SW480 (cell line): Measurements from ENCODE around the gene XRCC5.
"Not testable (repeated sequence)": the region's sequence is repeated elsewhere in the genome, so short reads cannot be mapped to it uniquely, and the experiment has no call there.

Experiments
- DNase-seq: peaks from one replicate; pipeline ENCODE4 v3.0.0-alpha.2; 2016; ENCODE audit warnings: low spot score

XRCC5 gene

DNA sequence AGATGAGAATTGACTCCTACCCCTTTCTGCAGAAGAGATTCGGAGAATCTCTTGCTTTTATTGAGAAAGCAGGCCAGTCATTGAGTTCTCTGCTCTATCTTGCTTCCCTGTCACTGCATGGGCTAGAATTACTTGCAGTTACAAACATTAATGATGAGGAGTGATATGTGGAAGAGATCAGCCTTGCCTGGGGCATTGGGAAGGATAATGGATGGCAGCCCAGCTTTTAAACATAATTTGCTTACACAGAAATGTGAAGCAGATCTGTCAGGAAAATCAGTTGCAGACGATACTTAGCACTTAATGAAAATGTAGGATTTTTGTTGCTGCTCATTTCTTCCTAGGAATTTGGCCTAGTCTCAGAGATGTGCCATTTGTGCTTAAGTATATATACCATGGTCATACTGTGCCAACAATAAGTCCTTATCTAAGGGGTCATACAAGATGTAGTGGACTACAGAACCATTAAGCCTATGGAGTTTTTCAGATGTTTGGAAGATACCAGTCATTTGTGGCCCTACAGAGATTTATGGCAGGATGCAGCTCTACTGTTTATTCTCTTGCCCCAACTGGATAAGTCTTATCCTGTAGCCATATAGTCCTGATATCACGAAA lies 92.7 kb downstream of the XRCC5 start:
- no peak for DNase-seq

DNA sequence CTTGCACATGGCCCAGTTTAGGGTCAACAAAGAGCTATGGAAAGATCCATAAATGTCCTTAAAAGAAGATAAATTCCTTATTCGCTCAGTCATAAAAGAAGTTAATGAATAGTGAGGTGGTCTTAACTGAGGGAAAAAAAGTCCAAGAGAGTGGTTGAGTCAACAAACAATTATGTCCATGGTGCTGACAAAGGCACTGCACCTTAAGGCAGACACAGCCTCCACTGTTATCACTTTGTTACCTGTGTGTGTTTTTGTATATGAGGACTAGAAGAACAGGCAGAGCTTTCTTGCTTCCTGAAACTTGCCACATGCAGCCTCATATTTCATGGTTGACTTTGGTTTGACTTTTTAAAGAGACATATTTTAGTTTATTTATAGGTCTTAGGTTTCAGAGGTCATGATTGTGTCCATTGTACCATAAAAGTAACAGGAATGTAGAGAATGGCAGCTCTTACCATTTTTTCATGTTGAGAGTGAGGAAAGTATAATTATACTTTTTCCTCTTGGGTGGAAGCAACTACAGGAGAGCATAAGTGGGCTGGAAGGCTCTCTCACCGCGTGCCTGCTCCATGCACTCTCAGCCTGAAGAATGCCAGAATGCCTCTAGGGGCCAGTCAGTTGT lies 93.6 kb downstream of the XRCC5 start:
- DNase-seq = no peak

DNA sequence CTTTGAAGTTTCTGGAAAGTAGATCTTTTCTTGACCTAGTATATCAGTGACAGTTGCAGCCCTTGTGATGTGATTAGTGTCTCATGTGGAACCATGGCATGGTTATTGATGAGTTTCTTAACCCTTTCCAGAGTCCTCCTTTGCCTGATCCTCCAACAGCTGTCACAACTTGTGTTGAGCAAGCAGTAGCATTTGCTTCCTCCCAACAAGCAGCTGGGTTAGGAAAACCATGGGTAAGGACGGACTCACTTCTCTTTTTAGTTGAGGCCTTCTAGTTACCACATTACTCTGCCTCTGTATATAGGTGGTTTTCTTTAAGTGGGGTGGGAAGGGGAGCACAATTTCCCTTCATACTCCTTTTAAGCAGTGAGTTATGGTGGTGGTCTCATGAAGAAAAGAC lies 96.3 kb downstream of the XRCC5 start:
- DNase-seq = no peak

DNA sequence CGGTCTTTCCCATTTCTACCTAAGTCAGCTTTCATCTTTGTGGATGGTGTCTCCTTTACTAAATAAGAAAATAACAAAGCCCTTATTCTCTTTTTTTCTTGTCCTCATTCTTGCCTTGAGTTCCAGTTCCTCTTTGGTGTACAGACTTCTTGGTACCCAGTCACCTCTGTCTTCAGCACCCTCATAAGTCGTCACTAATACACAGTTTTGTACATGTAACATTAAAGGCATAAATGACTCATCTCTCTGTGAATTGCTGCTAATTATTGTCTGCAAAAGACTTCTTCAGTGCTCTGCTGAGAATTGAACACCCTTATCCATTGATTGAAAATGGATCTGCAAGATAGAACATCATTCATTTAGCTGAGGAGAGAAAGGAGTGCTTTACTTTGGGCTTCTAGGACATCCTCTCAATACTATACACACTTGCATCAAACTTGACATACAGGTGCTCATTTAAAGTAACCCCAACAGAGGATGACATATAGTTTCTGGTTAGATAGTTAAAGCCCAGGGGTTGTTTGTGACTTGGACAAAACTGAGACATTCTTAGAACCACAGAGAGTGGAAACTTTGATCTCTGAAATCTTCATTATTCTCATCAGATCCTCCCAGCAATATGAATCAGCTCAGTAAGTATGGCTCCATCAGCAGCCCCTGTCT lies 97.0 kb downstream of the XRCC5 start:
- no peak for DNase-seq

DNA sequence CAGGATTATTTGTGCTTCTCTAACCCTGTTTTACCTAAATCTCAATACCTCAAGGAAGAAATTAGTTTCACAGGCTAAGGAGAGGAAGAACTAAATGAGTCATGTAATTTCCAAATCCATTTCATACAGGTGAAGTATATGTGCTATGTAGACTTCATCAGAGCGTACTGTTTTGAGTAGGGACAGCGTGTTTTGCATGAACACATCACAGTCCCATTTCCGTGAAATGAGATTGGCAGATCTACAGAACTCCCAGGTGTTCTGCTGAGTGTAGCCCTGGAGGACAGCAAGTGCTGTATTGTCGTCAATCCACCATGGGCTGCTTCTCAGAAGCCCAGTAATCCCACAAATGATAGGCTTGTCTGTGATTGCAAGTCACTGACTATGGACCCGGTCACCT lies 97.7 kb downstream of the XRCC5 start:
- DNase-seq = no peak

DNA sequence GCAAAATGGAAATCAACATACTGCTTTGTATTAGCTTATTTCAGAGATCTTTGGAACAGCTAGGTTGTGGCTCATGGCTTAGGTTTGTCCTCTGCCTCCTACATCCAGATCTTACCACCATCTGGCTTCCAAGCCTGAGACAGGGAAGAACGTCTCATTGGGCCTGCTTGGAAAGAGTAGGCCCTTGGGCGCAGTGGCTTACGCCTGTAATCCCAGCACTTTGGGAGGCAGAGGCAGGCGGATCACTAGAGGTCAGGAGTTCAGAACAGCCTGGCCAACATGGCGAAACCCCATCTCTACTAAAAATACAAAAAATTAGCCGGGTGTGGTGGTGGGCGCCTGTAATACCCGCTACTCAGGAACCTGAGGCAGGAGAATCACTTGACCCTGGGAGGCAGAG lies 99.5 kb downstream of the XRCC5 start:
- DNase-seq = not testable (repeated sequence)

DNA sequence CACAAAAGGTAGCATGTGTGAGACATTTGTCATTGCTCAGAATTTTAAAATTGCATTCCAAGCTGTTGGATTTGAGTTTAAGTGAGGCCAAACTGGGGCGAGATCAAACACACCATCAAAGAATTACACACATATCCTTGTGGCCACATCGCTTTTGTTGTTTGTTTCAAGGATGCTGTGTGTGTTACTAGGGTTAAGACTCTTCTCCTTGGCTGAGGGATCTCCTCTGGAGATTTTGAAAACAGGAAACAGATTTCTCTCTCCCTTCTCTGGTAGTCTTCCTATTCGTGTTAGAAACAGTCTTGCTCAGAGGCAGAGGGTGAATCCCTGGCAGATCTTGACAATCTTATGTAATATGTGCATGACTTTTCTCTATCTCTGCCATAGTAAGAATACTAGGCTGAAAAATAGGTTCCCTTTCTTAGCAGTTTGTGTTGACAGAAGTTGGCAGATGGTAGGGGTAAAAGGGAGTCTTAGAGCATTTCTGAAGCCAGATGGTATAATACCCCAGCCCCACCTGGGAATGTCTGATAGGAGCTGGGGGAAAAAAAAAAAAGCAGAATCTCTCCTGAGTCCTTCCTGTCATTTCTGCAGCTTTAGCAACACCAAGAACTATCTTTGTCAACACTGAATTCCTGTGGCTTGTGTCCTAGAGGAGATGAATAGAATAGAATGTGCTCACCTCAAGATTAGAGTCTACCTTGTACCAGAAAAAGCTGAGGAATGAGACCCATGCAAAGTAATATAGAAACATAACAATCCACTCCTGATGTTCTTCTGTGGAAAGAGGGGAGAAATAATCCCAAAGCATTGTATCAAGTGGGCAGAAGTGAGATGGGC lies 101.8 kb downstream of the XRCC5 start:
- DNase-seq = peak; percentile 63

DNA sequence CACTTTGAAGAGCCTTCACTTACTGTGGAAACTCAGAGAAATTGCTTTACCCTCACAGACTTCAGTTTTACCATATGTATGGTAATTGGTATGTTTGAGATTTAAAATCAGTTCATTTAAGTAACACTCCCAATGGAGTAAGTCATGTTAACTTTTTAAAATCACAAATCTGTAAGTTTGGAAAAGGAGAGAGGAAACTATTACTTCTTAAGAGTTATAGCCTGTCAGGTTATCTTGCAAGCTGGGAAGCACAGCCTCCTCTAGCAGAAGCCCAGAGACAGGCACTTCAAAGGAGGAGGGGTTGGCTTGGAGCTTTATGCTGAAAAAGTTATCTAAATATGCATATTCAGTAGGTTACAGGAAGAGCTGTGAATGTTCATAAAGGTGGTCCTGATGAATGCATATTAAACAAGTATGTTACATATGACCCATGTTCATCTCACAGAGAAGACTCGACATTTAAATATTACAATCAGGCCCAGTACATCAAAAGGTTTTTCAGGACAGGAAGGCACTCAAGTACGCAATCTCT lies 102.5 kb downstream of the XRCC5 start:
- no peak for DNase-seq

DNA sequence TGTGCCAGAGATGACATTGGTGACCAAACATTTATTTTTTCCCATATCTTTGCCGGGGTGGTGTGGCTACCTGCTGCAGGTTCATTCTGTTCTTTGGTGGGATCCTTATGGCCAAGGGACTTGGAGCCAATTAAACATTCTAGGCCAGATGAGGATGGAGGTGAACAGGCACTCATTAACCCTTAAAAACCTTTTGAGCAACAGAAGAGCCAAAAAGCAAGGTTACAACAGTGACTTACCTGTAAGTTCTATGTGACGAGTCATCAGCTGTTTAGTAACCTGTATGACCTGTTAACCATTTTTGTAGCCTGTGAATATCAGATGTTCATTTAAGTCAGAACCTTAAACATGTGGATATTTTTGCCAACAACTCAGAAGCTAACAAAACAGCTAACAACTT lies 105.6 kb downstream of the XRCC5 start:
- no peak for DNase-seq

DNA sequence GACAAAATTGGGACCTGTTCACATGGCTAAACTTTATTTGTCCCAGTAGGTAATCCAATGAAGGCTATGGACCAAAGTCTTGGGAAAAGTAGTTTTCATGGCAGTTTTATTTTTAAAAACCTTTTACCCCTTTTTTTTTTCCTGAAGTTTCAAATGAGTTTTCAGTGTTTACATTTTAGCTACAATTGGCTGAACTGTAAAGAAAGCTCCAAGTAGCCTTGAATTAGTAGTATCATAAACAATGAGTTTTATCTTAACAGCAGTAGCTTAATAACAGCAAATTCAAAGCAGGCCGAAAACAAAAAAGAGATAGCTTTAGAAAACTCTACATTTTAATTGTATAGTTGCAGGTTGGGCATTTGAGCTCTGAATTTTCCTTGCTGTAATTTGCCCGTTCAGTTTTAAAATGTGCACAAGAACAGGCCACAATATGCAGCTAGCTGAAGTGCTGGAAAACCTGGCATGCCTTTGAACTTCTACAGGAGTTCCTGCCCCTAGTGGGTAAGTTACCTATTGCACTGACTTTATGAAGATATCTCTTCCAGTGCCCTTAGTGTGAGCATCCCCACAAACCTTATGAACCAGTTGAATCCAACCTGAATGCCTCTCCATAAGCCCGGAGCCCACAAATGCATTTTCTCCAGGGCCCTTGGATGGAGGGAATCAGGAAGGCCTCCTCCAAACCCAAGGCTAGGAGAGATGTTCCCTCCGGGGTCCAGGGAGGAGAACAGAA lies 106.7 kb downstream of the XRCC5 start:
- DNase-seq = peak; percentile 52

DNA sequence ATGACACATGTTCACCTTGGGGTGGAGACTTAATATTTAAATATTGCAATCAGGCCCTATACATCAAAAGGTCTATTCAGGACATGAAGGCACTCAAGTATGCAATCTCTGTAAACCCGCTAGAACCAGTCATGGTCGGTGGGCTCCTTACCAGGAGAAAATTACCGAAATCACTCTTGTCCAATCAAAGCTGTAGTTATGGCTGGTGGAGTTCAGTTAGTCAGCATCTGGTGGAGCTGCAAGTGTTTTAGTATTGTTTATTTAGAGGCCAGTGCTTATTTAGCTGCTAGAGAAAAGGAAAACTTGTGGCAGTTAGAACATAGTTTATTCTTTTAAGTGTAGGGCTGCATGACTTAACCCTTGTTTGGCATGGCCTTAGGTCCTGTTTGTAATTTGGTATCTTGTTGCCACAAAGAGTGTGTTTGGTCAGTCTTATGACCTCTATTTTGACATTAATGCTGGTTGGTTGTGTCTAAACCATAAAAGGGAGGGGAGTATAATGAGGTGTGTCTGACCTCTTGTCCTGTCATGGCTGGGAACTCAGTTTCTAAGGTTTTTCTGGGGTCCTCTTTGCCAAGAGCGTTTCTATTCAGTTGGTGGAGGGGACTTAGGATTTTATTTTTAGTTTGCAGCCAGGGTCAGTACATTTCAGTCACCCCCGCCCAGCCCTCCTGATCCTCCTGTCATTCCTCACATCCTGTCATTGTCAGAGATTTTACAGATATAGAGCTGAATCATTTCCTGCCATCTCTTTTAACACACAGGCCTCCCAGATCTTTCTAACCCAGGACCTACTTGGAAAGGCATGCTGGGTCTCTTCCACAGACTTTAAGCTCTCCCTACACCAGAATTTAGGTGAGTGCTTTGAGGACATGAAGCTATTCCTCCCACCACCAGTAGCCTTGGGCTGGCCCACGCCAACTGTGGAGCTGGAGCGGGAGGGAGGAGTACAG lies 108.1 kb downstream of the XRCC5 start:
- DNase-seq = peak; percentile 71

DNA sequence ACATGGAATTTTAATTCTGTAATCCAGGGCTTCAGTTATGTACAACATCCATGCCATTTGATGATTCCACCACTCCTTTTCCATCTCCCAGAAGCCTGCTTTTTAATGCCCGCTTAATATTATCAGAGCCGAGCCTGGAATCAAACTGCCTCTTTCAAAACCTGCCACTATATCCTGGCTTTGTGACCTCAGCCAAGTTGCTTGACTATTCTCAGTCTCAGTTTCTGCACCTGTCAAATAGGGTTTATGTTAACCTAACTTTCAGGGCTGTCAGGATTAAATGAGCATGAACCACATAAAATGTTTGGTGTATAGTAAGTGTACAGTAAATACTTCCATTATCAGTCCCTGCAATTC lies 108.7 kb downstream of the XRCC5 start:
- DNase-seq = no peak

DNA sequence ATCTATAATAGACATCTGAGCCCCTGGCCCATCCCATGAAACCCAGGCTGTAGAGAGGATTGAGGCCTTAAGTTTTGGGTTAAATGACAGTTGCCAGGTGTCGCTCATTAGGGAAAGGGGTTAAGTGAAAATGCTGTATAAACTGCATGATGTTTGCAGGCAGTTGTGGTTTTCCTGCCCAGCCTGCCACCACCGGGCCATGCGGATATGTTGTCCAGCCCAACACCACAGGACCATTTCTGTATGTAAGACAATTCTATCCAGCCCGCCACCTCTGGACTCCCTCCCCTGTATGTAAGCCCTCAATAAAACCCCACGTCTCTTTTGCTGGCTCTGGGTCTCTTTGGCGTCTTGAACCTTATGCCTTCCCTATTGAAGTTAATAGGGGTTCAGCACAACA lies 110.7 kb downstream of the XRCC5 start:
- no peak for DNase-seq

DNA sequence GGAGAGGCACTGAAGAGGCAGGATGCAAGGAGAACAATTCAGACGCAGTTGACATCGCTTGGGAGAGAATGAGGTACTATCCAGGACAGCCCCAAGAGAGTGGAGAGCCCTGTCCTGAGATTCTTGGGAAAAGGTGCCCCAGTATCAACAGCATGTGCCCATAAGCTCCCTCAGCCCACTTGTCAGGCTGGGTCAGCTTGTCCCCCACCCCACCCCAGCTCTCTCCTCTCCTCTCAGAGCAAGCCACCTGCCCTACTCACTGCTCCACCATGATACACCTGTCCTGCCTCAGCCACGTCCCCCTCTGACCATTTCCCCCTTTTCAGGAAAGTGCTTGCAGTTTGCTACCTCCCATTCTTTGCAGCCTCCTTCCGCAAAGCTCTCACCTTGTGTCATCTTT lies 111.8 kb downstream of the XRCC5 start:
- no peak for DNase-seq

DNA sequence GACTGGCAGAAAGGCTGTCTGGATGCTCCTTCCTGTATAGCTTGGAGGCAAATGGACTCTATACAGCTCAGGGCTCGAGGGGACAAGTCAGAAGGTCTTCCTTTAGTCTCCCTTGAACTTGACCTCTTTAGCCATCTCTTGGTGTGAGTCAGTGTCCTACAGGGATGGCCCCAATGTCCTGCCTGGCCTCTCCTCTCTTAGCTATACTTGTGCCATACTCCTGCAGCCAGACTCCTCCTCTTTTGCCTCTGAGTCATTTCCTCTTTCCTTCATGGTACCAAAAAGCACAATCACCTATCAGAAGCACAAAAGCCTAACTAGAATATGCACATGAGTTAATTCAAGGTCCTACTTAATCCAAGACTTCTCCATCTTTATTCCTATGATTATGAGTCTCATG lies 112.7 kb downstream of the XRCC5 start:
- DNase-seq = peak; percentile 22

DNA sequence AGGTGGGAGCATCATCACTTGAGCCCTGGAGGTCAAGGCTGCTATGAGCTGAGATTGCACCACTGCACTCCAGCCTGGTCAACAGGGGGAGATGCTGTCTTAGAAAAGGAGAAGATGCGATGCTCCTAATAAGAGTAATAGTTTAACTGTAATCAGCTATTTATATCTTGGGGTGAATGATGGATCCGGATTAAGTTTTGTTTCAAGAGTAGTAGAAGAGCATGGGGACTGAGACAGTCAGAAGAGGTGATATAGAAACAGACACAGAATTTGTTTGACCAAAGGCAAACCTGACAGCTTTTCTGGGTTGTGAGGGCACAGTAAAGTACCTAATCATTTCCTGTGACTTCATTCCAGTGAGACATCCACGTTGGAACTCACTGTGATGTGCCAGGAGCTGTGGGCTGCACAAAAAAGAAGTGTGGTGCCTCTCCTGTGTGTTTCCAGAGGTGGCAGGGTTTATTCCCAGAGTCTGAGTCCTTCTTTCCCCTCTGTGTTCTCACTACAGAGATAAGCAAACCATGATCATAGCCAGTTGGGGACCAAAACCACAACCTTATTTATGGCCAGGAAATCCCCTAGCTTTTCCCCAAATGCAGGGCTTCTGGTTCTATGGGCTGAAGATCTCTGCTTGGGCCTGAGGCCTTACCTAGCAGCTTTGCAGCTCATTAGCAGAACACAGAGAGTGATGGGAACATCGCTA lies 113.7 kb downstream of the XRCC5 start:
- no peak for DNase-seq

DNA sequence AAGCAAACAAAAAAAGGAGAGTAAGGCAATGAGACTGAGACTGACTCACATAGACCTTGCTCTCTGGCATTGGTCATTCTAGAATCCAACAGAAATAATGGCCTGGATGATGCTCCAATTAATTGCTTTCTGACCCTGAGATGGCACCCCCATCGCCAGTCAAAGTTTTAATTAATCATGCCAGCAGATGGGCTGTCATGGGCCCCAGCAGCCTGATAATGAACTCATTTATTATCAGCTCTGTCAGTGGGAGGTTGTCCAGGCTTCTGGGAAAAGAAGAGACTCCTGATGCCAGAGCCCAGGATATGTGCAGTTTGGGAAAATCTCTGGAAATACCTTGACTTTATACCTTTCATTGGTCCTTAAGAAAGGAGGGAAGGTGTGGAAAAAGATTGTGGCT lies 115.2 kb downstream of the XRCC5 start:
- no peak for DNase-seq

DNA sequence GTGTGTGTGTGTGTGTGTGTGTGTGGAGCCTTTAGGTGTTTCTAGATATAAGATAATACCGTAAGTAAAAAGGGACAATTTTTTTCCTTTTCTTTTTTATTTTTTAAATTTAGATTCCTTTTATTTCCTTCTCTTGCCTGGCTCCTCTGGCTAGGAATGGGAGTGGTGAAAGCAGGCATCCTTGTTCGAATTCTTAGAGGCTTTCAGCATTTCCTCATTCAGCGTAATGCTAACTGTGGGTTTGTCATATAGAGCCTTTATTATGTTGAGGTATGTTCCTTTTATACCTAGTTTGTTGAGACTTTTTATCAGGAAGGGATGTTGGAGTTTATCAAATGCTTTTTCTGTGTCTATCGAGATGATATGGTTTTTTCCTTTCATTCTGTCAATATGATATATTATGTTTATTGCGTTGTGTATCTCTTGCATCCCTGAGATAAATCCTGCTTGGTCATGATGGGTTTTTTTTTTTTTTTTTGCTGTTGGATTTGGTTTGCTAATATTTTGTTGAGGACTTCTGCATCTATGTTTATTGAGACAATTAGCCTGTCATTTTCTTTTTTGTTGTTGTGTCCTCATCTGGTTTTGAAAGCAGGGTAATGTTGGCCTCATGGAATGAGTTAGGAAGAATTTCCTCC lies 120.2 kb downstream of the XRCC5 start:
- no peak for DNase-seq

DNA sequence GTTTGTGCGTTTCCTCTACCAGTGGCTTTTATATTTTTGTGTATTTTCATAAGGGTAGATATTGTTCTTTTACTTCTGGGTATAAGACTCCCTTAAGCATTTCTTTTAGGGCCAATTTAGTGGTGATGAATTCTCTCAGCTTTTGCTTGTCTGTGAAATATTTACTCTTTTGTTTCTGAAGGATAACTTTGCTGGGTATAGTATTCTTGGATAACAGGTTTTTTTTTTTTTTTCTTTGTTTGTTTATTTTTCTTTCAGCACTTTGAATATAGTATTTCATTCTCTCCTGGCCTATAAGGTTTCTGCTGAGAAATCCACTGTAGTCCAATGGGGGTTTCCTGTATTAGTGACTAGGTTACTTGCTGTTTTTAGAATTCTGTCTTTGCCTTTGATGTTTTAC lies 122.7 kb downstream of the XRCC5 start:
- no peak for DNase-seq

DNA sequence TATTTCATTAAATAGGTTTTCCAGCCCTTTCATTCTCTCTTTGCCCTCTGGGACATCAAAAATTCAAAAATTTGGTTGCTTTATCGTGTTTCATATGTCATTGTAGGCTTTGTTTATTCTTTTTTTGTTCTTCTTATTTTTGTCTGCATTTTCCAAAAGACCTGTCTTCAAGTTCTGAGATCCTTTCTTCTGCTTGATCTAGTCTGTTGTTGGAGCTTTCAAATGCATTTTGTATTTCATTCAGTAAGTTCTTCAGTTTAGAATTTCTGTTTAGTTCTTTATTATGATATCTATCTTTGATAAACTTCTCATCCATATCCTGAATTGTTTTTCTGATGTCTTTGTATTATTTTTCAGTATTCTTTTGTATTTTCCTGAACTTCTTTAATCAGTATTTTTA lies 123.6 kb downstream of the XRCC5 start:
- no peak for DNase-seq
